HG02759 (cell line): ENCODE results near the gene GALNT17.
"Not testable (repeated sequence)": the region's sequence is repeated elsewhere in the genome, so short reads cannot be mapped to it uniquely, and the experiment has no call there.

Source experiments
- ATAC-seq: cut with Tn5 transposase; IDR thresholded peaks from one replicate; pipeline ENCODE4 v1.9.1; 2021; ENCODE audit warnings: mild to moderate bottlenecking, moderate library complexity; ENCODE audit not compliant: unreplicated experiment

The GALNT17 gene

GRCh38 chr7:71543396-71543795, 411.5 kb downstream of the GALNT17 start:
- ATAC-seq = no peak

- no peak for ATAC-seq
These were observed 412.9 kb downstream of the GALNT17 start for GRCh38 chr7:71544816-71545215.

- no peak for ATAC-seq
These were observed 415.5 kb downstream of the GALNT17 start for GRCh38 chr7:71547426-71547825.

GRCh38 chr7:71548746-71549145, 416.8 kb downstream of the GALNT17 start:
- ATAC-seq = no peak

- no peak for ATAC-seq
These were observed 421.4 kb downstream of the GALNT17 start for GRCh38 chr7:71553306-71553705.

GRCh38 chr7:71555758-71556157, 423.8 kb downstream of the GALNT17 start:
- ATAC-seq = no peak

- no peak for ATAC-seq
These were observed 427.1 kb downstream of the GALNT17 start for GRCh38 chr7:71558806-71559613.

- no peak for ATAC-seq
These were observed 428.5 kb downstream of the GALNT17 start for GRCh38 chr7:71560354-71560995.

- no peak for ATAC-seq
These were observed 431.3 kb downstream of the GALNT17 start for GRCh38 chr7:71563276-71563675.

GRCh38 chr7:71566376-71566775, 434.4 kb downstream of the GALNT17 start:
- no peak for ATAC-seq

- ATAC-seq = no peak
These were observed 435.0 kb downstream of the GALNT17 start for GRCh38 chr7:71566991-71567390.

- ATAC-seq = no peak
These were observed 442.4 kb downstream of the GALNT17 start for GRCh38 chr7:71574153-71574860.

GRCh38 chr7:71580027-71580426, 448.1 kb downstream of the GALNT17 start:
- no peak for ATAC-seq

- ATAC-seq = no peak
These were observed 452.3 kb downstream of the GALNT17 start for GRCh38 chr7:71584256-71584655.

GRCh38 chr7:71591876-71592275, 459.9 kb downstream of the GALNT17 start:
- no peak for ATAC-seq

GRCh38 chr7:71592388-71592787, 460.4 kb downstream of the GALNT17 start:
- ATAC-seq = not testable (repeated sequence)

- ATAC-seq = no peak
These were observed 462.8 kb downstream of the GALNT17 start for GRCh38 chr7:71594736-71595135.

GRCh38 chr7:71595176-71595575, 463.2 kb downstream of the GALNT17 start:
- ATAC-seq = no peak

GRCh38 chr7:71598553-71598952, 466.6 kb downstream of the GALNT17 start:
- ATAC-seq = no peak

GRCh38 chr7:71601851-71602250, 469.9 kb downstream of the GALNT17 start:
- ATAC-seq = no peak

- no peak for ATAC-seq
These were observed 473.0 kb downstream of the GALNT17 start for GRCh38 chr7:71604818-71605414.
